SK-N-DZ (cell line): ENCODE results near the gene ZNF618.
A peak's percentile ranks its signal among the peaks of the same experiment; 100 is the strongest.

ENCODE experiments used
- DNase-seq: peaks from one replicate; pipeline ENCODE4 v3.0.0-alpha.2; 2015; ENCODE audit warnings: low spot score

Gene ZNF618

GRCh38 chr9:113934167-113934828 lies 58.2 kb downstream of the ZNF618 start:
- no peak for DNase-seq

GRCh38 chr9:113934829-113935676 lies 58.9 kb downstream of the ZNF618 start:
- no peak for DNase-seq

GRCh38 chr9:113935677-113936380 lies 59.7 kb downstream of the ZNF618 start:
- no peak for DNase-seq

- DNase-seq: no peak
Observed at GRCh38 chr9:113940077-113940476, 64.0 kb downstream of the ZNF618 start.

- no peak for DNase-seq
Observed at GRCh38 chr9:113941056-113941455, 64.9 kb downstream of the ZNF618 start.

GRCh38 chr9:113941526-113941925 lies 65.4 kb downstream of the ZNF618 start:
- DNase-seq: no peak

- no peak for DNase-seq
Observed at GRCh38 chr9:113943112-113944009, 67.3 kb downstream of the ZNF618 start.

GRCh38 chr9:113945784-113946183 lies 69.7 kb downstream of the ZNF618 start:
- no peak for DNase-seq

- DNase-seq: peak; percentile 11
Observed at GRCh38 chr9:113946496-113947115, 70.5 kb downstream of the ZNF618 start.

GRCh38 chr9:113947941-113948340 lies 71.8 kb downstream of the ZNF618 start:
- DNase-seq: no peak

- DNase-seq: no peak
Observed at GRCh38 chr9:113948891-113949570, 72.9 kb downstream of the ZNF618 start.

- DNase-seq: no peak
Observed at GRCh38 chr9:113949571-113950078, 73.5 kb downstream of the ZNF618 start.

- no peak for DNase-seq
Observed at GRCh38 chr9:113950195-113951031, 74.3 kb downstream of the ZNF618 start.

- DNase-seq: no peak
Observed at GRCh38 chr9:113951032-113951372, 74.9 kb downstream of the ZNF618 start.

GRCh38 chr9:113952676-113953075 lies 76.6 kb downstream of the ZNF618 start:
- no peak for DNase-seq

GRCh38 chr9:113953531-113953930 lies 77.4 kb downstream of the ZNF618 start:
- DNase-seq: no peak

- DNase-seq: no peak
Observed at GRCh38 chr9:113954591-113954990, 78.5 kb downstream of the ZNF618 start.

GRCh38 chr9:113955076-113955752 lies 79.1 kb downstream of the ZNF618 start:
- DNase-seq: no peak

- DNase-seq: no peak
Observed at GRCh38 chr9:113956901-113957300, 80.8 kb downstream of the ZNF618 start.
